GM04504 (cell line): Measurements from ENCODE around the gene TELO2.

Experiments used
- DNase-seq: peaks from one replicate; pipeline ENCODE4 v3.0.0-alpha.2; 2012; ENCODE audit warnings: low read depth

Gene TELO2

DNA sequence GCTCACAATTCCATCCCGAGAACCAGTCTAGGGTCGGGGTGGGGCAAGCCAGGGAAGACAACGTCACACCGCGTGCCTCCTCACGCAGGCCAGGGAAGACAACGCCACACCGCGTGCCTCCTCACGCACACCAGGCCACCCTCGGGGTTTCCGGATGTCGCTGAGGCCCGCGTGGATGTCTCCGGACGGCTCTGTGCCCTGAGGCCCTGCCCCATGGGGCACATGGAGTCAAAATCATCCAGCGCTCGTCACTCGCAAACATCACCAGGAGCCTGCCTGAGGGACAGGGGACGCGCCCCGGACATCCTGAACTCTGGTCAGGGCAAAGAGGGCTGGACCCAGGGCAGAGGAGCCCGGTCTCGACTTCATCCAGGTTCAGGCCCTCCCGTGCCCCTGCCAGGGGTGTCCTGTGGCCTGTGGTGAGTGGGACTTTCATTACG is 44.0 kb downstream of the TELO2 start:
- DNase-seq, result no peak

DNA sequence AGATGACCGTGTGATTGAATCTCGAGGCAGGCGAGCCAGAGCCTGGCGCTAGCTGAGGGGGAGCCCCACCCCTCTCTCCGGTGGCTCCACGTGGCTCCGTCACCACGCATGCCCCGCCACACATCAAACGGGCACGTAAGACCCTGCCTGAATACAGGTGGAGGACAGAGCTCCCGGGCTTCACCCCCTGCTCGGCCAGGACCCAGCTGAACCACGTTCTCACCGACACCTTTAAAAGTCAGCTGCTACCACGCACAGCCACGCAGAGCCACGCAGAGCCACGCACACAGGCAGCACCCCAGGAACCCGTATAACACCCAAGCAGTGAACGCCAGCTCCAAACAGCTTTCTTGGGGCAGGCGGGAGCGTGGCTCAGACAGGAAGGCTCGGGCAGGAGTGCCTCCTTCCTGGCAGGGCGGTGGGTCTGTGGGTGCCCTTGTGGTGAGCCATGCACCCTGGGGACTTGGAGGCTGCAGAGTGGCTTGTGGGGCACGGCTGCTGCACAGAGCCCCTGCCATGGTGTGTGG is 44.7 kb downstream of the TELO2 start:
- DNase-seq, result no peak

DNA sequence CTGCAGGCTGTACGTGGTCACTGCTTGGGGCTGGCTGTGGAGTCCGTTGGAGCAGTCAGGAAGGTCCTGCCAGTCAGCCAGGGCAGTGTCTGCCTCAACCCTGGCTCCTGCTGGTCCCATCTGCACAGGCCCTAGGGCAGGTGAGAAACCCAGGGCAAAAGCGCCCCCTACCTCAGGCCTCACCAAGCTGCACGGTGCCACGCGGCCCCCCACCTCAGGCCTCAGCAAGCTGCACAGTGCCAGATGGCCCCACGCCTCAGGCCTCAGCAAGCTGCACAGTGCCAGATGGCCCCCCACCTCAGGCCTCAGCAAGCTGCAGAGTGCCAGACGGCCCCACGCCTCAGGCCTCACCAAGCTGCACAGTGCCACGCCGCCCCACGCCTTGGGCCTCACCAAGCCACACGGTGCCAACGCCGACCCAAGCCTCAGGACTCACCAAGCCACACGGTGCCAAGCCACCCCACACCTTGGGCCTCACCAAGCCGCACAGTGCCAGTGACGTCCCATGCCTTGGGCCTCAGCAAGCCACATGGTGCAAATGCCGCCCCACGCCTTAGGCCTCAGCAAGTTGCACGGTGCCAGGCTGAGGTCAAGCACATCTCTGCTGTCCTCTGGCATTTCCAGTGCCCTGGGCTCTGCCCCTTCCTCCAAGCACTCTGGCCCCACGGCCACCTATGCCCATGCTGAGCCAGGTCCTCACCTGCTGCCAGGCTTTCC is 45.8 kb downstream of the TELO2 start:
- DNase-seq, result no peak

DNA sequence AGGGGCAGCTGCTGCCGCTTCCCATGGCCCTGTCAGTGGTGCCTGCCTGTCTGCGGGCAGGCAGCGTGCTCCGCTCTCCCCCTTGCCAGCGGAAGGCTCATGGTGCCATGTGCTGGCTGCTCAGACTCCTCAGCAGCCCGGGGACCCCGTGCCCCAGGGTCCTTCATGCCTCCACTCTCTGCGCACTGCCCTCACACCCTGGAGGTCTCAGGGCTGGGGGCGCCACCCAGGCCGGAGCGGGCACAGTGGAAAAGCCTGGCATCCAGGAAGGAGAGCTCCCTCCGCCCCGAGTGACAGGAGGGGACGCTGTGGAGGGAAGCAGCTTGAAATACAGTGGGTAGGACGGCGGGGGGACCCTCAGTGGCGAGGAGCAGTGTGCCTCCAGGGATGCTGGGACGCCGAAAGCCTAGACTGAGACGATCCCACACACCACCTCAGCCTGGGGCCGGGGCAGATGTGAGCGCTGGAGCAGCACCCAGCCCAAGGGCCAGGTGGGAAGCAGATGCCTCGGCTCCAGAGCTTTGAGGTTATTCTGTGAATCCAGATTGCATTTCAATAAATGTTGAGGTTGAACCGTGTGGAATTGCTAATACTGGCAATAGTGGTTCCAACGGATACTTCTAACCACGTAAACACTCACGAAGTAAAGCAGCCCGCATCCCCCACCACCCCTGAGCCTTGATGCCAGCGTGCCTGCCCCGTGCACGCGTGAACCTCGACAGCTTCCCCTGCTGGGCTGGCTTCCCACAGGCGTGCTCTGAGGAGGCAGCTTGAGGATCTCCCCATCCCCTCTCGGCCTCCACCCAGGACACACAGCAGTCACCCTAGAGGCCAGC is 46.8 kb downstream of the TELO2 start:
- no peak for DNase-seq

DNA sequence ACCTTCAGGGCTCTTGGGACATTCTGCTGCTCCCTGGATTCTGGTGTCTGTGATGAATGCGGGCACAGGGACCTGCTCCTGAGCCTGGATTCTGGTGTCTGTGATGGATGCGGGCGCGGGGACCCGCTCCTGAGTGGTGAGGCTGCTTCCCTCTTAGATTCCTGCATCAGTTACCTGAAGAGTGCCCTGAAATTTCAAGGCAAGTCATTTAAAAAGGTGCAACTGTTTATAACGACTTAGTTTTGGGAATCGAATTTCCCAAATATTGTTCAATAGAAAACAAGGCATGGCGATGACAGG is 47.3 kb downstream of the TELO2 start:
- no peak for DNase-seq

DNA sequence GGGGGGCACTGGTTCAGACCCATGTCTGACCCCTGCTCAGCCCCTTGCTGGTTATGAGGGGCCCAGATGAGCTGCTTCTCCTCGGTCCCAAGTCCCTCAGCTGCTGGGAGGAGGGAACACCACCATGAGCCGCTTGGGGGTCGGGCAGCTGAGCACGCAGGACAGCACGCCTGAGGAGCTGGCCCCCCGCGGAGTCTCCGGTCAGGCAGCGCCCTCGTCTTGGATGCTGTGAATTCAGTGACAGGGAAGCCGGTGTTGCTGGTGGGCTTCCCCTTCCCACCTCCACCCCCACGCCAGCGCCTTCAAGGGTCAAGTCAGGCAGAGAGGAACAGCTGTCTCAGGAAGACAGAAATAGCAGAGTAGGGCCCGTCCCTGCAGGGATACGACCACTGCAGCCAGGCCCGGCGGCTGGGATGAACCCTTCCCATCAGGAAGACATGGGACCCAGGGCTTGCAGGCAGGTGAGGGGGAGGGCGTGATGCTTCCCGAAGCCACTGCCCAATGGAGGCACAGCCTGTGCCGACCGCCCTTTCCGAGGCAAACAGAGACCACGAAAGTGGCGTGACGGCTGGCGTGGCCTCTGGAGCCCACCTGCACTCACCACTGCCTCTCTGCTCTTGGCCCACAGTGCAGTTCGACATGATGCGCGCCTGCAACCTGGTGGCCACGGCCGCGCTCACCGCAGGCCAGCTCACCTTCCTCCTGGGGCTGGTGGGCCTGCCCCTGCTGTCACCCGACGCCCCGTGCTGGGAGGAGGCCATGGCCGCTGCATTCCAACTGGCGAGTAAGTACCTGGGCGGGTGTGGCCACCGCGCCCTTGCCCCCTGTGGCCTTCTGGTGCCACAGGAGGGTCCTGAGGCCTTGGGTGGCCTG is 48.4 kb downstream of the TELO2 start:
- no peak for DNase-seq

DNA sequence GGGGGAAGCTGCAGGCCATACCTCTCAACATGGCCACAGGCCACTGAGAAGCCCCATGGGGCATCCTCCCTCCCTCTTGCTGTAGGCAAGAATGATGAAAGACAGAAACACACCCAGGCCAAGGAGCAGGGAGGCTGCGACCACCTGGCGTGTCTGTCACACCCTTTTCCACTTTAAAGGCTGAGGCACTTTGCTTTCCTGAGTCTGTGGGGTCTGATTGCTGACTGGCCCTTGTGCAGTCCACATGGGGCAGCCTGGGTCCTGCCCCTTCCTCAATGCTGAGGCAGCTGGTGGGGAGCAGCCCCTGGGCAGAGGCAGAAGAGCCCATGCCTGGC is 49.0 kb downstream of the TELO2 start:
- DNase-seq, result no peak

DNA sequence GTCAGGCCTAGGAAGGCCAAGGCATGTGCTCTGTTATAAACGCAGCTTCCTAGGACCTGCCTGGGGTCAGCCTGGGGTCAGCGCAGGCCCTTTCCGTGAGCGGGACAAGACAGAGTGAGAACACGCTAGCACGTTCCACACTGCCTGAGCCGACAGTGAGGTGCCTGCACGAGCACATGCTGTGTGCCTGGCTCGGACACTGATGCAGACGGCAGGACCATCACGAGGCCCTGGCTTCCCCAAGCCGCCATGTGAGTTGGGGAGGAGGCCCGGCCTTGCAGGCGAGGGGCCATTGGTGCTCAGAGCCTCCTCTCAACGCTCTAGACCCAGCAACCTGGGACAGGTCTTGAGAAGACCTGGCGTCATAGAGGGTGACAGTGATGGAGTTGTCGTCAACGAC is 49.4 kb downstream of the TELO2 start:
- DNase-seq, result no peak

DNA sequence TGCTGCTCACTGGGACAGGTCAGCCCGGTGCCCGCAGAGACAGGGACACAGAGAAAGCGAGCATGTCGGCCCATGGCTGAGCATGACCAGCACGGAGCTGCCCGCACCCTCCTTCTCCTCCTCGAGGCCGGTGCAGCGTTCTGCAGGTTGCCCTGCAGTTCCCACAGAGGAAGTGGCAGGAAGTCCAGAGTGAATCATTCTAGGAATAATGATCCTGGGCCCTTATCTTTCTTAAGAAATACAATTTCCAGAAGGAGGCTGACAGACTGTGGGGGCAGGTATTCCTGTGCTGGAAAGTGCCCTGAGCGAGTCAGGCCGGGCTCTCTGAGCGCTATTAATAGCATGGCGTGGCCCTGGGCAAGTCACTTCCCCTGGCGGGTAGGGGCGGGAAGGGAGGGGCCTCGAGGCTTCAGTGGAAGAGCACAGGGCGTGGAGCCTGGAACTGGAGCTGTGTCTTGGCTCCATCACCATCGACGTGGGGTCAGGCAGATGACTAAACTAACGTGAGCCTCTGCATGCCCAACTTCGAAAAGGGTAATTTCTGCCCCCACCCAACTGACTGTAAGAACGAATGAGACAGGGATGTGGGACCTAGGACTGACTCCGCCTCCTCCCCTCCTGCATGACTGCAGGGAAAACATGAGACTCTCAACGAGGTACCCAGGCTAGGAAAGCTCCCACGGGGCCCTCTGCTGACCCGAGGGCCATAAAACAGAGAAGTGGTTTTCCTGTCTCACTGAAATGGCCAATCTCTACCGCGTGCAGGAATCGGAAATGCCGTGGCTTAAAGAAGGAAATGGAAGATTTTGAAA is 50.1 kb downstream of the TELO2 start:
- DNase-seq, result peak; percentile 71

DNA sequence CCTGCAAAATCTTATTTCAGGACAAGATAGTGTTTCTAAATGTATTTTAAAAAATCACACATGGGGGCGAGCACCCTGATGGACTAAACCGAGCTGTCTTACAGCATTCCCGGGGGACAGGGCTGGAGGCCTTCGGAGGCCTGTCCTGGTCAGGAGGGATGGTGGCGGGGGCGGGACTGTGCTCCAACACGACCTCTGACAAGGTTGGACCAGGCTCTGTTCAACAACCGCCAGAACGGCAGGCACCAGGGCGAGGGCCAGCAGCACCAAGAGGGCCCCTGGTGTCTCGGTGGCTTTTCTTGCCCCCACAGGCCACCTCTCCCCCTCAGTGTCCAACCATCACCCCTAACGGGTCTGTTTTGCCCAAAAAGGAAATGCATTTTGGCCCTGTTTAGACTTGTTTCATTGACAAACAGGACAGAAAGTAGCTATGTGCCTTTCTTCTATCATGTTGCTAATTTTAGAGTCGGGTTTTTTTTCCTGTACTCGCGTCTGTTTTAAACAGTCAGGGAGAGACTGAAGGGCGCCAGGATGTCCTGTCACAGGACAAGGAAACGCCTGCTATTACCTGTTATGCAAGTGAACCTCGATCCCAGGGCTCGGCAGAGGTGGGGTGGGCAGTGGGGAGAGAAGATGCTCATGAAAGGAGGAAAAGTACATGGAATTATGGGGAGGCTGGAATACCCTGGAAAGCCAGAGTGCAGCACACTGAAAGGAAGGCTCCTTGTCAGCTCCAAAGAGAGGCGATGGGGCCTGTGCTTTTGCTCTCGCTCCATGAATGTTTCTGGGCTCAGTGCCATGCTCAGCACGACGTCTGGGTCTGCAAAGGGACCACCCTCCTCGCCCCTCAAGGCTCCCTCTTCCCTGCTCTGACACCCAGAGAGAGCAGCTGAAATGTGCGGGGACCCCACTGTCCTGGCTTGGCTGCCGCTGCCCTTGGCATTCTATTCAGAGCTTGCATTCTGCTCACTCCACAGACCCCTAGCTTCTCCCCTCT is 52.2 kb downstream of the TELO2 start:
- no peak for DNase-seq

DNA sequence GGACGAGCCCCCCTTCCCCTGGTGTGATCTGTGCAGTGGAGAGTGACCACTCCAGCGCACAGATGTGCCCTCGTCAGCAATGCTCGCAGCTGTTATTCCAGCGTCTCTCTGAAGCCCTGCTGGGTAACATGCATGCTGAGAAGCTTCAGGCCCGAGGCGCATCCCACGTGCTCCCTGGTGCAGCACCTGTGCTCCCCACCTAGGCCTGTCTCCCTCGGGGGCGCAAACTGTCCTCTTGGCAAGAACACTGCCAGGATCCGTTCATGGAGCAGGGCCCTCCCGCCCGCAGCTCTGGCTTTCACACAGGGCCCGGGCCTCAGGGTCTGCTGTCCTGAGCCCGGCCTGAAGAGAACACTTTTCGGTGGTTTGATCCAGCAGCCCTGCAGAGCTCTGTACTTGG is 53.3 kb downstream of the TELO2 start:
- DNase-seq, result no peak

DNA sequence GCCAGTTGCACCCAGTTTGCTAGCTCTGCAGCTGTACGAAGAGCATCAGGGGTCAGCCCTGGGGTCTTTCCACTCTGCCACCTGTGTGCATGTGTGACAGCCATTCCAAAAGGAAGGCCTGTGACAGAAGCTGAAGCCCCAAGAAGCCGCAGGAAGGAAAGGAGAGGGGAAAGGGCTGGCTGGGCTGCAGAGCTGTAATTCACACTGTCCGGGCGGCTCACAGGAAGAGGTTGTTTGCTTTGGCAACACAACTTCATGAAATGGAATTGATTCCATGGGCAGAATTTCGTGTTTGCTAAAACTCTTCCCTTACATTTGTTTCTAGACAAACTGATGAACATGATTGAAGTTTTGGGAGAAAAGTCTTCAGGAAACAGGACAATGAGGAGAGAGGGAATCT is 55.1 kb downstream of the TELO2 start:
- no peak for DNase-seq

DNA sequence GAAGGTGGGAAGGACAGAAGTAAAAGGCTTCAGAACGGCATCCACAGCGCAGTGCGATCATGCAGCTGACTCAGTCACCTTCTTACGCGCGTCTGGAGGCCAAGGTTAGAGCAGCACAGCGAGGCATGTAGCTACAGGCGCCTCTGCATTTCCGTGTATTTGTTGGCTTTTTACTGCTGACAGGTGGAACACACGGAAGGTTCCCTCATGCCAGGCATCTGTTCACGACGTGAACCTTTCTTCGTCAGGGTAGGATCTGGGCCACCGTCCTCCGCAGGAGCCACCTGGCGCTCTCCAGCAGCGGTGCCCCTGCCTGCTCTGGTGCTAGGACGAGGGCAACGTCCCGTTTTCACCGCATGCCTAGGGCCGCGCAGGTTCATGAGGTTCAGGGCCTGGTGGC is 55.6 kb downstream of the TELO2 start:
- no peak for DNase-seq

DNA sequence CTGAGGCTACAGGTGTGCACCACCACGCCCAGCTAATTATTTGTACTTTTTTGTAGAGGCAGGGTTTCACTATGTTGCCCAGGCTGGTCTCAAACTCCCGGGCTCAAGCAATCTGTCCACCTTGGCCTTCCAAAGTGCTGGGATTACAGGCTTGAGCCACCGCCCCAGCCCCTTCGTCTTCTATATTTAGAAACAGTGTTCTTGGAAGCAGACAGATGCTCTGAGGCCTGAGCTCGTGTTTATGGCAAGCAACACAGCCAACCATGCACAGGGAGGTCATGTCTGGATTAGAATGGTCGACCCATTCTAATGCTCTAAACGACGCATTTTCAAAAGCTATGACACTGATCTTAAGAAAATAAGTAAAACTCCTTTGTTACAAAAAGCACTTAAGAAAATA is 56.9 kb downstream of the TELO2 start:
- no peak for DNase-seq

DNA sequence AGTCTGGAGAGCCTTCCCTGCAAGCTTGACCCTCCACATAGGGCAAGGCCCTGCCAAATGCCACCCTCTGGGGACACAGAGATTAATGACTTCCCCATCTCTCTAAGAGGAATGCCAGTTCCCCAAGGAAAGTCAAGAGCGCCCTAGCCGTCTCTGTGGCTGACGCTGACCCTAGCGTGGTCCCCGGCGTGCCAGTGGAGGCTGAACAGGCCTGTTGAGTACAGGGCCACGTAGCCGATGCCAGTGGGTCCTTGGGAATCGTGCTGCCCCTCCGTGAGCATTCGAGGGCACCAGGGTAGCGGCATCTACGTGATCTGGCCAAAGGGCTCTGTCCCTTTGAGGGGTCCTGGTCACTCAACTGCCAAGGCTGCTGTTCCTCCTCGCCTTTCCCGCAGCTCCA is 57.5 kb downstream of the TELO2 start:
- no peak for DNase-seq

DNA sequence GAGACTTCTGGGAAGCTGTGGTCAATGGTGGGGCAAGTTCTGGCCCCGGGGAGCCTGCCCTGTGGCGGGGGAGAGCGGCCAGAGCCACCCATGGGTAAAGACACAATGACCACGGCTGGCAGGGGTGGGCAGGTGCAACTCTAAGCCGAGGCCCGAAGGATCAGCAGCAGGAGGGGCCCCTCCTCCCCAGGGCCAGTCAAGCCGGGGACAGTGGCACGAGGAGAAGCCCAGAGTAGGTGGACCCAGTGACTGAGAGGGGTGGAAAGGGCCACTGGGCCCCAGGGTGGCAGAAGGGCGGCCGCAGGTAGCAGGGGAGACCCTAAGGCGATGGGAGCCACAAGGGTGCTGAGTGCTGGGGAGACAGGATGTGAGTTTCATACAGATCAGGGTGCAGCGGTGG is 58.0 kb downstream of the TELO2 start:
- no peak for DNase-seq

DNA sequence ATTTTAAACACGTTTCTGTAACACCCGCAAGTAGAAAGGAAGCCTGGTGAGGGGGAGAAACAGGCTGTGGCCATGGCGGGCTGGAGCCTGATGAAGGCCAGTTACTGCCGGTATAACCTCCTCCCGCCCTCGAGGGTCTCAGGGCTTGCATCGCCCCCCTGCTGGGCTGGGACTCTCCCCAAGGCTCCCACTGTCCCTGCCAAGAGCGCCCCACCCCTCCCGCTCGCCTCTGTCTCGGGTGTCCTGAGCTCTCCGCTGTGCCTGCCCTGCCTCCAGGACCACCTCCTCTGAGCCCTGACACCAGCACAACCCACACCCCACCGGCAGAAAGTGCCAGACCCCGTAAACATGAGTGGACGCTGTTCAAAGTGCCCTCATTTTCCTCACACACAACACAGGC is 59.0 kb downstream of the TELO2 start:
- no peak for DNase-seq

DNA sequence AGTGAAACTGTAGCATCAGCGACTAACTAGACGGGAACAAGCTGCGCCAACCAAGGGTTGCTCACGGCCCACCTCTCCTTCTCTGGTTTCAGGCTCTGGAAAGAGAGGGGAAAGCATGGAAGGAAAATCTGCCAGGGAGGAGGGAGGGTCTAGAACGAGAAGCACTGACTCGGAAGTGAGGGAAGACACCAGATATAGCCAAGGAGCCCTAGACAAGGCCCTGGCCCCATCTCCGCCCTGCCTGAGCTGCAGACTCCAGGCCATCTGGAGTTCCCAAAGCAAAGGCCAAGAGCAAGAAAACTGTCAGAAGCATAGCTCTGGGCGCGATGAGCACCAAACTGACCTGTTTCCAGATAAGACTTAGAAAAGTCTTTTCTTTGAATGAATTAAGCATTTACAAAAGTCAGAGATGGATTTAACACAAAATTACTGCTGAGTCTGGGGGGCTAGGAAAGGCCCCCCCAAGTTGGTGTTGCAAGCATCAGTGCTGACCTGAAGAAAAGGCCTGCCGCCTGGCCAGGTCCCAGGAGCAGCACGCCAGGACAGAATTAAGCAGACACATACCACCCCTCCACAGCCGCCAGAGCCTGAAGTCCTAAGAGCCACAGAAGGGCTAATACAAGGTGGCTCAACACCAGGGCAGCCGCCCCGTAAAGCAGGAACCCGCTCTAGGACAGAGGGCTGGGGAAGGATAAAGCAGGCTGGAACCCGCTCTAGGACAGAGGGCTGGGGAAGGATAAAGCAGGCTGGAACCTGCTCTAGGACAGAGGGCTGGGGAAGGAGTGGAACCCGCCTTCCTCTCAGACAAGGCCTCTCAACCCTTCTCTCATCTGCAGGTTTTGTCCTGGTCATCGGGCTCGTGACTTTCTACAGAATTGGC is 61.0 kb downstream of the TELO2 start:
- no peak for DNase-seq

DNA sequence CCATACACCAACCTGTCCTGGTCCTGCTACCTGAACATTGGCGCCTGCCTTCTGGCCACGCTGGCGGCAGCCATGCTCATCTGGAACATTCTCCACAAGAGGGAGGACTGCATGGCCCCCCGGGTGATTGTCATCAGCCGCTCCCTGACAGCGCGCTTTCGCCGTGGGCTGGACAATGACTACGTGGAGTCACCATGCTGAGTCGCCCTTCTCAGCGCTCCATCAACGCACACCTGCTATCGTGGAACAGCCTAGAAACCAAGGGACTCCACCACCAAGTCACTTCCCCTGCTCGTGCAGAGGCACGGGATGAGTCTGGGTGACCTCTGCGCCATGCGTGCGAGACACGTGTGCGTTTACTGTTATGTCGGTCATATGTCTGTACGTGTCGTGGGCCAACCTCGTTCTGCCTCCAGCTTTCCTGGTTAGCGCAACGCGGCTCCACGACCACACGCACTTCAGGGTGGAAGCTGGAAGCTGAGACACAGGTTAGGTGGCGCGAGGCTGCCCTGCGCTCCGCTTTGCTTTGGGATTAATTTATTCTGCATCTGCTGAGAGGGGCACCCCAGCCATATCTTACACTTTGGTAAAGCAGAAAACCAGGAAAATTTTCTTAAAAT is 61.8 kb downstream of the TELO2 start:
- DNase-seq, result no peak
